Esophagus mucosa (tissue), 1 donor: ENCODE measurements around the gene ONECUT1. TPM values are rescaled to one million over a fixed set of nuclear protein-coding genes. Genes with fewer than 3 reads are reported as not detected.

Source experiments
- ATAC-seq: fragments of 200-7000 bp; cut with Tn5 transposase; one replicate; pipeline ENCODE4 v1.9.1; 2020
- total RNA-seq: library from RNA; stranded (reverse); gene quantifications from one replicate; pipeline ENCODE4 v1.2.4, GENCODE V29; 2023
- donor health status: DM: yes; HTN: yes; CAD: no.

ONECUT1 gene
- total RNA-seq, 1 donor from 2014 or later, result not detected

DNA sequence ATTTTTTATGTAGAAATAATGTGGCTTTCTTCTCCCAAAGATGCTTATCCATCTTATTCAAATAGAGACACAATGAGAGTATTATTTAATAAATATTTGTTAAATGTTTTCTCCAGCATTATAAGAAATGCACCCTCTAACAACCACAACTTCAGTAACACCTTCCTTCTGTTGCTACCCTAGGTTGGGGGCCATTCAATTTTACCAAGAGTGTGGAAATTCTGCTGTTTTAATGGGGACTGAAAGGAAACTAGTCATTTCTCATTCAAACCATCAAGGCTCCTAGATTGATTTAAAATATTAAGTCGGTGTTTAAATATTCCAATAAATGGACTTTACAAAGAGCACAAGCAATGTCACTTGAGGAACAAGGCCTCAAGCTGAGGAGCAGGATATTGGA, 7.6 kb downstream of the ONECUT1 start:
- ATAC-seq, result no peak

GRCh38 chr15:52780172-52780980, 9.8 kb downstream of the ONECUT1 start:
- ATAC-seq, result peak; percentile 51

- no peak for ATAC-seq
These were observed 11.7 kb downstream of the ONECUT1 start for GRCh38 chr15:52778457-52778856.

DNA sequence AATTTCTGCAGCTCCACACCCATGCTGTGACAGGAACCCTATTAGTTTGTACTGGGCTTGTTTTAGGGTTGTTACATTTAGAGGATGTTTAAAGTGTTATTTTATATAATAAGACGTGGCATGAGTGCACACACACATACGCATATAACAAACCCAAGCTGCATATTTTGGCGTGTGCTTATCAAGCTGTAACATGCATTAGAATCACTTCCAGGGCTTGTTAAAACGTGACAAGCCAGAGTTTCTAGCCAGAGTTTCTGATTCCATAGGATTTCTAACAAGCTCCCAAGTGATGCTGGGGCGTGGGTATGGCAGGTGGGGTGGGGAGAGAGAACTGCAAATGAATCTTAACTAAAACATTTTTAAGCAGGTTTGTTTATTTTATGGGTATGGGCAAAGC, 17.4 kb downstream of the ONECUT1 start:
- no peak for ATAC-seq

GRCh38 chr15:52765785-52766184, 24.4 kb downstream of the ONECUT1 start:
- no peak for ATAC-seq

GRCh38 chr15:52764731-52765130, 25.4 kb downstream of the ONECUT1 start:
- ATAC-seq, result no peak

DNA sequence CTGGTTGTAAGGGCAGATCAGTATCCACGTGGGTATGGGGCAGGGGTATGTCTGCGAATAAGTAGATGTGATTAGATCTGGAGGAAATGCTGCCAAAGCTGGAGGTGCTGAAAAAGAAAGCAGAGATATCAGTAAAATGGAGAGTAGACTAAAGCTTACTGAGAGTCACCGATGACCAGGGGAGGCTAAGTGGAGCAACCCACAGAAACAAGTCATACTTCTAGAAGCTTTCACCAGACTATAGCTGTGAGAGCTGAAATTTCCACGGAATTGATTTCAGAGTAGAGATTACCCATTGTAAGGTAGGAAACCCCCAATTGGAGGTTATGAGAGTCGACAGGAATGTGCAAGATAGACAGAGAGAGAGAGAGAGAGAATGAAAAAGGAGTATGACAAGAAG, 27.5 kb downstream of the ONECUT1 start:
- ATAC-seq, result no peak

DNA sequence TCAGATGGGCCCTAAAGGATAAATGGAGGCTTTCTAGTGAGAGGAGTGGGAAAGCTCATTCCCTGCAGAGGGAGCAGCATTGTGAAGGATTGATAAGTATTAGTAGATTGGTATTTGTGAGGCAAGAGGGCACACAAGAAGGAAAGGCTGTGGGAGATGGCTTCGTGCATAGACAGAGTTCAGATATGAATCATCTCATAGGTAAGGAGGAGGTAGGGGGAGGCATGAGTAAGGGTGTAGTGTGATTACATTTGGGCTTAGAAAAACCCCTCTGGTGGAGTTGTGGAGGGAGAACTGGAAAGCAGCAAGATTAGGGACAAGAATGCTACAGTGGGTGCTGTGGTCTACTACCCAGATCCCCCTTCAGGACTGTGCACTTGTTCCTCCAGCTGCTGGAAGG, 29.6 kb downstream of the ONECUT1 start:
- no peak for ATAC-seq

GRCh38 chr15:52759969-52760368, 30.2 kb downstream of the ONECUT1 start:
- no peak for ATAC-seq

DNA sequence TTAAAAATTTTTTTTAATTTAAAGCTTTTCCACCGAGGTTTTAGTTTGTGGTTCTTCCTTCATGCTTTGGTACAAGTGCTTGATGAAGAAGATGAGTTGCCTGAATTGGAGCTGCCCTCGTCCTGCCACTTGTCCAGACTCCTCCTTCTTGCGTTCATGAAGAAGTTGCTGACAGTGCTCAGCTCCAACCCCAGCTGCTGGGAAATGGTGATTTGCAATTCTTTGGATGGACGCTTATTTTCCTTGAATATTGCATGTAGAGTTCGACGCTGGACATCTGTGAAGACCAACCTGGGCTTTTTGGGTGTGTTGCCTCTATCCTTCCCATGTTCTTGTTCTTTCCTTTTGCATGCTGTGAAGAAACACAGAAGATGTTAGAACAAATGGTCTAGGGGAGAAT, 32.6 kb downstream of the ONECUT1 start:
- no peak for ATAC-seq

DNA sequence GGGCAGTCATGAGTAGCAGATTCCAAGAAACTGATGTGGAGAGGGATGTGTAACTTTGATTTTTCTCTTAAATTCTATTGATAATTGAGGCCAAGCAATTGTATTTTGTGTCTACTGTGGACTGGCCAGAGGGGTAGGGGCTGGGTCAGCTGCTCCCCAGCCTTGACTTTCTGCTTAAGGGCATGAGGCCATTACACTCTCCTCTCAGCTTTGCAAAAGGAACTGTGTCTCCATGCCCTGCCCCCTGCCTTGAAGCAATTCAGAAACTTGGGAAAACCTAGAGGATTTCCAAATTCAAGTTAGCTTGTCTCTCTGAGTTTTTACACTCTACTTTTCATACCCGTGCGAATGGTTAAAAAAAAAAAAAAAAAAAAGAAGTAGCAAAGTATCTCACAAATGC, 38.6 kb downstream of the ONECUT1 start:
- ATAC-seq, result no peak

DNA sequence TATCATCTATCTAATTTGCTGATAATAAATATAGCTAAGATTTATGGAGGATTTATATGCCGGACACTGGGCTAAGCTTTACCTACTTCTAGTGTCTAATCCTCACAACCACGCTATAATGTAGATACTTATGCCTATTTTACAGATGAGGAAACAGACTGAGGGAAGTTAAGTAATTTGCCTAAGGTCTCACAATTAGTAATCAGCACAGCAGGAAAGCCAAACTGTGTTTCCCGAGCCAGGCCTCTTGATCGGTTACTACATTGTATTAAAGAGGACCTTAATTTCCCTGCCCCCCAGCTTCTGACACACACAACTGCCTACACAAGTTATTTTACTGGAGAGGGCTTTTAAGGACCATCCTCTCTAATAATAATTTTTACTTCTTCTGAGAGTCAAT, 40.9 kb downstream of the ONECUT1 start:
- ATAC-seq, result no peak

DNA sequence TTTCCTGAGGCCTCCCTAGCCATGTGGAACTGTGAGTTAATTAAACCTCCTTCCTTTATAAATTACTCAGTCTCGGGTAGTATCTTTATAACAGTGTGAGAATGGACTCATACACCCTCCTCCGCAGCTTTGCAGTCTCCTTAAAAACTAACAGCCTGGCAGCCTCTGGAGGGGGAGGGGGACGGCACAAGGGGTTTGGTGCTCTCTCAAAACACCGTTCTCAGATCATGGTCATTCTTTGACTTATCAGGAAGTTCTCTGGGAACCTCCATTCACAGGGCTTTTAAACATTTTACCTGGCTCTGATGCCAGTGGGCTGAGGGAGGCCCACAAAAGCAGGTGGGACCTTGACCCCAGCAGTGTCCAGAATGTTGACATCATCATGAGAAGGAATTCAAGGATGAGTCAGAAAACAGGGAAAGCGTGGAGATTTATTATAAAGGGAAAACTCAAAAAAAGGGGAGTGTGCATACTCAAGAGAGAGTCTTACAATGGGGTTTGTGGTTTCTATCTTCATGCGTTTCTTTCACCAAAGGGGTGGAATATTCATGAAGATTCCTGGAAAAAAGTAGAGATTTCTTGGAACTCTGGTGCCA, 43.9 kb downstream of the ONECUT1 start:
- no peak for ATAC-seq

GRCh38 chr15:52745326-52746161, 44.6 kb downstream of the ONECUT1 start:
- ATAC-seq, result no peak

DNA sequence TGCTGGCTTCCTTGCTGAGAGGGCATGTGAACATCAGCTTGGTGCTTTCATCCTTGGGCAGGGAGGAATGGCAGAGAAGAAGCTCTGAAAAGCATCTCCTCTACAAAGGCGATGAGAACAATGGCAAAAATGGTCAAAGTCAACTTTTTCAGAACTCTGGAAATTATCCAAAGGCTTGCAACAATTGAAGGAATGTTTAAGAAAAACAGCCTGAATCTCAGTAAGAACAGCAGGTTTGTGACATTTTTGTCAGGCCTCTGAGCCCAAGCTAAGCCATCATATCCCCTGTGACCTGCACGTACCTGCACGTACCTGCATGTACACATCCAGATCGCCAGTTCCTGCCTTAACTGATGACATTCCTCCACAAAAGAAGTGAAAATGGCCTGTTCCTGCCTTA, 51.8 kb downstream of the ONECUT1 start:
- no peak for ATAC-seq

DNA sequence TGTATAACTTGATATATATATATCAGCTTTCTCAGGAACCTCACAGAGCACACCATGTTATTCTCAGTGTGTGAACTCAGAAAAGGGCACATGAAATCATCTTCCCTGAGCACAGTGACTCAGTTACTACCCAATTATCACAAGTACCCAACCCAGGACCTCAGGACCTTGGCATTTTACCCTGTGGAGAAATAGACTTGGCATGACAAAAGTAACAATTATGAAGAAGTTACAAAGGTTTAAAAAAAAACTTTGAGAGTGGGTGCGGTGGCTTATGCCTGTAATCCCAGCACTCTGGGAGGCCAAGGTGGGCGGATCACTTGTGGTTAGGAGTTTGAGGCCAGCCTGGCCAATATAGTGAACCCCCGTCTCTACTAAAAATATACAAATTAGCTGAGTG, 52.4 kb downstream of the ONECUT1 start:
- ATAC-seq, result peak; percentile 47

GRCh38 chr15:52735231-52736089, 54.7 kb downstream of the ONECUT1 start:
- peak; percentile 81 for ATAC-seq

GRCh38 chr15:52734329-52734728, 55.8 kb downstream of the ONECUT1 start:
- no peak for ATAC-seq

DNA sequence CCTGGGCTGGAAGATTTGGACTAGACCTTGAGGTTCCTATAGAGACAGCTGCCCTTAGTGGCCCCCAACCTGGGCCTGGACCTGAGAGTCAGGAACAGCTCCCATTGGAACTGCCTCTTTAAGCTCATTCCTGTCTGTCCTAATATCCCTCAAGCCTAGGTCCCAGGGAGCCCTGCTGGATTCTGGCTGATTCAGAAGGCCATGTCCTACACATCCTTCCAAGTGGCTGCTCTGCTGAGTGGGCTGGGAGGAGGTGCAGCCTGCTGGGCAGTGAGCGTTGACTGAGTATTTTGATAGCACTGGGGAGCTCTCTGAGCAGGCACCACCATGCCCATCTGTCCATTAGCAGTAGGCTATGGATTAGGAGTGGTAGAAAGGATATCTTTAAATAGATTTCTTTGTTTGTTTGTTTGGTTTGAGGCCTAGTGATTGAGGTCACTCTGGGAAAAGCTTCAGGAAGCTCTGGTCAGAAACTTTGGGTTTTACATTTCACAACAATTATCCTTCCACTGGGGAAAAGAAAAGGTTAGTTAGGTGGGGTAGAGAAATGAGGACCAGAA, 56.4 kb downstream of the ONECUT1 start:
- no peak for ATAC-seq

DNA sequence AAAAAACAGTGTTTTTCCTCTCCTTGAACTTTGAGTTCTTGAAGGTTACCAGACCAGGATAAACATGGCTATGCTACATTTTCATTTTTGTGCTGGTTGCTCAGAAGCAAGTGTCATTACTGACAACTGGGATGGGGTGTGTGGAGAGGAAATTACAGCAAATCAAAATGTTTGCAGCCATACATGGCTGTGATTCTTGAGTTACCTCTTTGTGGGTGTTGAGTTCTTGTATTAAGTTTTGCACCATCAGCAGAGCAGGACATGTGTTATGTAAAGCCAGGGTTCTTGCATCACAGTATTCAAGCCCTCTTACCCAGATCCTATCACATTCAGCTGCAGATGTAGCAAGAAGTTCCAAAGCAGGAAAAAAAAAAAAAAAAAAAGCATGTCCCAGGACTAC, 57.0 kb downstream of the ONECUT1 start:
- no peak for ATAC-seq

GRCh38 chr15:52732551-52732950, 57.6 kb downstream of the ONECUT1 start:
- no peak for ATAC-seq
